Naive thymus-derived CD4-positive, alpha-beta T cell (primary cell): ENCODE results near the gene IDH3A. TPM values are rescaled to one million over a fixed set of nuclear protein-coding genes. Genes with fewer than 3 reads are reported as not detected.

ENCODE experiments used
- ATAC-seq: fragments of 150-1000 bp; cut with Tn5 transposase; 2 replicates; pipeline ENCODE4 v1.10.0; 2021; ENCODE audit warnings: mild to moderate bottlenecking, moderate library complexity
- CTCF ChIA-PET: fragments of 350-600 bp; sonication (Branson Sonifier 250); formaldehyde crosslinking; loops from one replicate; lab custom pipeline; 2021; ENCODE audit warnings: antibody characterized with exemption; lab: Charles Lee
- POLR2A ChIA-PET: fragments of 350-600 bp; sonication (Branson Sonifier 250); formaldehyde crosslinking; loops from one replicate; lab custom pipeline; 2021; ENCODE audit warnings: antibody characterized with exemption, inconsistent platforms; lab: Charles Lee
- DNase-seq, 9 donors: peaks; one replicate each; pipeline versions ENCODE4 v3.0.0 to v3.0.0-alpha.2; 2020 to 2022; ENCODE audit warnings: mixed read lengths in 1 of 9
- H3K27ac ChIP-seq: one replicate; pipeline ENCODE4 v1.7.0; 2013; ENCODE audit warnings: mild to moderate bottlenecking, low read depth, low read length, moderate library complexity
- H3K27me3 ChIP-seq, 2 donors: one replicate each; pipeline ENCODE4 v1.7.0; 2013; ENCODE audit warnings: low read length in 2 of 2, mild to moderate bottlenecking in 2 of 2, moderate library complexity in 2 of 2; ENCODE audit not compliant: control insufficient read depth in 2 of 2, insufficient read depth in 2 of 2
- H3K36me3 ChIP-seq, 3 experiments: 1 replicate in 2 of 3; 2 replicates in 1 of 3; pipeline ENCODE4 v1.7.0; 2013; ENCODE audit warnings: low read length in 3 of 3, mild to moderate bottlenecking in 3 of 3, moderate library complexity in 1 of 3; ENCODE audit not compliant: insufficient read depth in 3 of 3, control insufficient read depth in 2 of 3
- H3K4me1 ChIP-seq, 2 donors: one replicate each; pipeline ENCODE4 v1.7.0; 2013; ENCODE audit warnings: low read length in 2 of 2, mild to moderate bottlenecking in 2 of 2, moderate library complexity in 1 of 2; ENCODE audit not compliant: control insufficient read depth in 2 of 2, insufficient read depth in 2 of 2
- H3K4me3 ChIP-seq: 2 replicates; pipeline ENCODE4 v1.7.0; 2013; ENCODE audit warnings: mild to moderate bottlenecking, low read length
- H3K9me3 ChIP-seq, 3 experiments: 1 replicate in 2 of 3; 2 replicates in 1 of 3; pipeline ENCODE4 v1.7.0; 2013; ENCODE audit warnings: low read length in 3 of 3; ENCODE audit not compliant: control insufficient read depth in 2 of 3
- H3K27ac Mint-ChIP-seq, 9 donors: one replicate each; pipeline ENCODE4 v1.8.0; 2020 to 2022; ENCODE audit warnings: mixed read lengths in 9 of 9, mild to moderate bottlenecking in 8 of 9, moderate library complexity in 5 of 9, inconsistent platforms in 2 of 9
- H3K27me3 Mint-ChIP-seq, 5 donors: one replicate each; pipeline ENCODE4 v1.8.0; 2021 to 2022; ENCODE audit warnings: mixed read lengths in 5 of 5, mild to moderate bottlenecking in 1 of 5
- H3K36me3 Mint-ChIP-seq, 5 donors: one replicate each; pipeline ENCODE4 v1.8.0; 2020 to 2022; ENCODE audit warnings: mixed read lengths in 5 of 5, mild to moderate bottlenecking in 3 of 5, inconsistent platforms in 1 of 5
- H3K4me1 Mint-ChIP-seq, 7 donors: one replicate each; pipeline ENCODE4 v1.8.0; 2020 to 2022; ENCODE audit warnings: mixed read lengths in 7 of 7, mild to moderate bottlenecking in 3 of 7, inconsistent platforms in 1 of 7
- H3K4me3 Mint-ChIP-seq, 10 donors: one replicate each; pipeline ENCODE4 v1.8.0; 2020 to 2022; ENCODE audit warnings: mild to moderate bottlenecking in 10 of 10, mixed read lengths in 10 of 10, moderate library complexity in 6 of 10, inconsistent platforms in 2 of 10
- H3K9me3 Mint-ChIP-seq, 11 donors: one replicate each; pipeline ENCODE4 v1.8.0; 2020 to 2022; ENCODE audit warnings: mixed read lengths in 11 of 11, mild to moderate bottlenecking in 4 of 11, inconsistent platforms in 1 of 11, moderate library complexity in 1 of 11
- intact Hi-C, 2 donors: fragments of 100-400 bp; cut with micrococcal nuclease; formaldehyde crosslinking; loops; one replicate each; pipeline ENCODE4 v1.15.1; 2023
- polyA plus RNA-seq, 2 donors: library from polyadenylated mRNA; unstranded; fragments of 300-500 nt; fragmentation: Illumina TruSeq; gene quantifications; one replicate each; pipeline ENCODE4 v1.2.3, GENCODE V29; 2021
- total RNA-seq, 6 experiments: library from RNA in 5 of 6; stranded (reverse) in 5 of 6; gene quantifications; 1 replicate in 5 of 6; 2 replicates in 1 of 6; pipeline ENCODE4 v1.2.3 and lab custom pipeline; 2021 to 2026

IDH3A gene
- total and polyA plus RNA-seq, 7 experiments from 2014 or later: 40.5 to 105 (median 57.4) TPM

DNA sequence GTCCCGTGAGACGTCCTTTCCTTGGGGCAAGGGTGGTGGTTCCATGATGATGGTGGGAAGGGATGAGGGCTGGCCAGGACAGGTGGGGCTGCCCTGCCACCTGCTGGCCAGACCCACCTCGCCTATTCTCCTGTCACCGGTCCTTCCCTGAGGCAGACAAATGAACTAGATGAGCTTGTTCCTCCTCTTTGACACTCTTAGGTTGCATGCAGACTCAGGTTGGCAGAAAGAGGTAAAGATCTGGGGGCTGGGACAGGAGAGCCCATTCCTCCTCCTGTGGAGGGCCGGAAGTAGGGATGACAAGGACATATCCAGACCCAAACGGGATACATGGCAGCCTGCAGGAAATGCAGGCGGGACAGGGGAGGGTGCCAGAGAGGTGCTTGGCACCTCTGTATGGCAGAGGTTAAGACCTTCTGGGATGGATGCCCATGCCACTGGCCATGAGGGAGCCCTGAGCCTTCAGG is 46.6 kb downstream of the IDH3A start:
- no peaks in the 10 kb centered on the region for H3K9me3 ChIP-seq
- H3K27me3 ChIP-seq: no peaks in the 10 kb centered on the region
- Mint-ChIP-seq H3K27ac (peak overlapping the region in 1 of 9 donors; percentile 36), H3K4me1 (peaks cover 0 to 9% (median 0%) of the 10 kb centered on the region in 7 donors), H3K27me3 (peaks cover 0 to 11% (median 0%) of the 10 kb centered on the region in 5 donors), H3K9me3 (peaks cover 0 to 6% (median under 1%) of the 10 kb centered on the region in 11 donors), H3K4me3 (no peak overlapping the region), H3K36me3 (peaks cover 0 to 5% (median 0%) of the 10 kb centered on the region in 5 donors)
- POLR2A ChIA-PET: interaction anchor here (0.8 to 1.2 kb wide), 4 partner anchors 11 to 87 kb away, joined by 3 to 4 read pairs (median 3); partner anchors contain the start of gene CIB2
- DNase-seq (peak; percentile 22 to 61 (median 46)), ATAC-seq (peak; percentile 82)
- no peak overlapping the region for H3K4me3 ChIP-seq
- no peaks in the 10 kb centered on the region for H3K4me1 ChIP-seq
- CTCF ChIA-PET: interaction anchor here (0.8 to 8.5 kb wide), 17 partner anchors 9 to 237 kb away, joined by 3 to 101 read pairs (median 5); partner anchors contain the start of gene CIB2
- H3K27ac ChIP-seq: no peak overlapping the region
- intact Hi-C loops: loop anchor here (1.0 to 2.0 kb wide), 6 partner anchors 14 to 237 kb away; partner anchors contain the start of gene CIB2 (in 2 of the 2)
- H3K36me3 ChIP-seq: no peaks in the 10 kb centered on the region

GRCh38 chr15:78197632-78198031 is 48.5 kb downstream of the IDH3A start:
- H3K27ac ChIP-seq: no peak overlapping the region
- no peak overlapping the region for H3K4me3 ChIP-seq
- H3K36me3 ChIP-seq: no peaks in the 10 kb centered on the region
- no peaks in the 10 kb centered on the region for H3K36me3 Mint-ChIP-seq
- peaks cover 0 to 11% (median 0%) of the 10 kb centered on the region in 5 donors for H3K27me3 Mint-ChIP-seq
- no peaks in the 10 kb centered on the region for H3K9me3 ChIP-seq
- no peak overlapping the region for H3K27ac Mint-ChIP-seq
- ATAC-seq (no peak), DNase-seq (peak in 1 of 9 donors; percentile 3)
- ChIA-PET POLR2A (interaction anchor here (1.0 kb wide), 1 partner anchor 47 kb away, joined by 3 read pairs; no protein-coding TSS in a partner anchor), CTCF (interaction anchor here (0.6 to 8.5 kb wide), 7 partner anchors 42 to 231 kb away, joined by 3 to 101 read pairs (median 4); no protein-coding TSS in a partner anchor)
- H3K4me1 Mint-ChIP-seq: peaks cover 0 to 9% (median 0%) of the 10 kb centered on the region in 7 donors
- H3K4me1 ChIP-seq: no peaks in the 10 kb centered on the region
- H3K9me3 Mint-ChIP-seq: no peaks in the 10 kb centered on the region
- H3K27me3 ChIP-seq: no peaks in the 10 kb centered on the region
- intact Hi-C loops: no loop called here
- no peak overlapping the region for H3K4me3 Mint-ChIP-seq

GRCh38 chr15:78200276-78200930 is 51.2 kb downstream of the IDH3A start:
- Histone ChIP-seq H3K27me3 (no peaks in the 10 kb centered on the region), H3K27ac (no peak overlapping the region), H3K4me3 (no peak overlapping the region), H3K36me3 (no peaks in the 10 kb centered on the region), H3K9me3 (no peaks in the 10 kb centered on the region), H3K4me1 (no peaks in the 10 kb centered on the region)
- Mint-ChIP-seq H3K4me1 (peaks cover 0 to 4% (median 0%) of the 10 kb centered on the region in 7 donors), H3K9me3 (no peaks in the 10 kb centered on the region), H3K4me3 (no peak overlapping the region), H3K36me3 (no peaks in the 10 kb centered on the region), H3K27me3 (peaks cover 0 to 13% (median 0%) of the 10 kb centered on the region in 5 donors), H3K27ac (no peak overlapping the region)
- ChIA-PET CTCF (interaction anchor here (1.9 kb wide), 1 partner anchor 70 kb away, joined by 5 read pairs; no protein-coding TSS in a partner anchor), POLR2A (no interaction called here)
- ATAC-seq (no peak), DNase-seq (peak in 1 of 9 donors; percentile 13)
- intact Hi-C loops: no loop called here

- Histone ChIP-seq H3K4me3 (no peak overlapping the region), H3K27ac (no peak overlapping the region), H3K9me3 (no peaks in the 10 kb centered on the region), H3K36me3 (no peaks in the 10 kb centered on the region), H3K4me1 (no peaks in the 10 kb centered on the region), H3K27me3 (no peaks in the 10 kb centered on the region)
- Mint-ChIP-seq H3K4me1 (no peaks in the 10 kb centered on the region), H3K4me3 (no peak overlapping the region), H3K9me3 (no peaks in the 10 kb centered on the region), H3K36me3 (no peaks in the 10 kb centered on the region), H3K27me3 (peaks cover 0 to 11% (median 0%) of the 10 kb centered on the region in 5 donors), H3K27ac (peak overlapping the region in 1 of 9 donors; percentile 45)
- intact Hi-C loops: no loop called here
- peak in 1 of 9 donors; percentile 15 for DNase-seq
- ATAC-seq: no peak
- POLR2A ChIA-PET: no interaction called here
- CTCF ChIA-PET: interaction anchor here (0.5 to 2.8 kb wide), 2 partner anchors 71 to 92 kb away, joined by 4 to 5 read pairs; partner anchors contain the start of gene CIB2
Observed at GRCh38 chr15:78201281-78202190, 52.4 kb downstream of the IDH3A start.

- ATAC-seq (no peak), DNase-seq (peak in 1 of 9 donors; percentile 8)
- peaks cover 0 to 11% (median 0%) of the 10 kb centered on the region in 5 donors for H3K27me3 Mint-ChIP-seq
- no peaks in the 10 kb centered on the region for H3K9me3 Mint-ChIP-seq
- no peaks in the 10 kb centered on the region for H3K36me3 Mint-ChIP-seq
- no peak overlapping the region for H3K27ac Mint-ChIP-seq
- Histone ChIP-seq H3K4me3 (no peak overlapping the region), H3K27me3 (no peaks in the 10 kb centered on the region), H3K9me3 (no peaks in the 10 kb centered on the region), H3K36me3 (no peaks in the 10 kb centered on the region), H3K27ac (no peak overlapping the region), H3K4me1 (no peaks in the 10 kb centered on the region)
- H3K4me1 Mint-ChIP-seq: no peaks in the 10 kb centered on the region
- ChIA-PET CTCF (interaction anchor here (0.6 to 2.8 kb wide), 4 partner anchors 8 to 96 kb away, joined by 3 to 5 read pairs (median 4); partner anchors contain the start of gene CIB2), POLR2A (no interaction called here)
- intact Hi-C loops: no loop called here
- no peak overlapping the region for H3K4me3 Mint-ChIP-seq
Observed at GRCh38 chr15:78203346-78204225, 54.4 kb downstream of the IDH3A start.
